ENCODE results near the gene ATP2A2.

DNA sequence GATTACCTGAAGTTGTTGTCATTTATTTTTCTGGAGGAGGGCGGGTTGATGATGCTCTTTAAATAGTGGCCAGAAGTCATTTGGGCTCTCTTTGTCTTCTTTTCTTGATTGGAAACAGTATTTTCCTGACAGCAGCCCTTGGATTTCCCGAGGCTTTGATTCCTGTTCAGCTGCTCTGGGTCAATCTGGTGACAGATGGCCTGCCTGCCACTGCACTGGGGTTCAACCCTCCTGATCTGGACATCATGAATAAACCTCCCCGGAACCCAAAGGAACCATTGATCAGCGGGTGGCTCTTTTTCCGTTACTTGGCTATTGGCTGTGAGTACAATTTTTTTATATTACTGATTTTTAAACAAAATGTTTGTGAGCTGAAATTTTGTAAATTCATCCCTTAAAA, 62.1 kb downstream of the ATP2A2 start:
- TF ChIP-seq, protein P1, sequence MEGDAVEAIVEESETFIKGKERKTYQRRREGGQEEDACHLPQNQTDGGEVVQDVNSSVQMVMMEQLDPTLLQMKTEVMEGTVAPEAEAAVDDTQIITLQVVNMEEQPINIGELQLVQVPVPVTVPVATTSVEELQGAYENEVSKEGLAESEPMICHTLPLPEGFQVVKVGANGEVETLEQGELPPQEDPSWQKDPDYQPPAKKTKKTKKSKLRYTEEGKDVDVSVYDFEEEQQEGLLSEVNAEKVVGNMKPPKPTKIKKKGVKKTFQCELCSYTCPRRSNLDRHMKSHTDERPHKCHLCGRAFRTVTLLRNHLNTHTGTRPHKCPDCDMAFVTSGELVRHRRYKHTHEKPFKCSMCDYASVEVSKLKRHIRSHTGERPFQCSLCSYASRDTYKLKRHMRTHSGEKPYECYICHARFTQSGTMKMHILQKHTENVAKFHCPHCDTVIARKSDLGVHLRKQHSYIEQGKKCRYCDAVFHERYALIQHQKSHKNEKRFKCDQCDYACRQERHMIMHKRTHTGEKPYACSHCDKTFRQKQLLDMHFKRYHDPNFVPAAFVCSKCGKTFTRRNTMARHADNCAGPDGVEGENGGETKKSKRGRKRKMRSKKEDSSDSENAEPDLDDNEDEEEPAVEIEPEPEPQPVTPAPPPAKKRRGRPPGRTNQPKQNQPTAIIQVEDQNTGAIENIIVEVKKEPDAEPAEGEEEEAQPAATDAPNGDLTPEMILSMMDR (IDR thresholded peaks at IDR 0.05): no peak
- TF ChIP-seq POLR2A (IDR thresholded peaks at IDR 0.05): no peak
- no peak for TF ChIP-seq POLR2AphosphoS5 (IDR thresholded peaks at IDR 0.05)
